Right hindlimb (tissue), 1 donor: ENCODE measurements around the gene HRH4.

ENCODE experiments used
- DNase-seq: peaks from one replicate; pipeline ENCODE4 v3.0.0-alpha.2; 2018

Gene HRH4

GRCh38 chr18:24460388-24460787 lies at the start of gene HRH4:
Gene HRH4, plus strand, starts transcription at chr18:24460637. Its CDS starts 92 bp downstream, at chr18:24460729.
- DNase-seq: no peak

GRCh38 chr18:24413148-24413547 lies 47.3 kb upstream of the HRH4 start:
- peak; percentile 26 for DNase-seq

- no peak for DNase-seq
Measured at GRCh38 chr18:24414349-24415003, 46.0 kb upstream of the HRH4 start.

DNA sequence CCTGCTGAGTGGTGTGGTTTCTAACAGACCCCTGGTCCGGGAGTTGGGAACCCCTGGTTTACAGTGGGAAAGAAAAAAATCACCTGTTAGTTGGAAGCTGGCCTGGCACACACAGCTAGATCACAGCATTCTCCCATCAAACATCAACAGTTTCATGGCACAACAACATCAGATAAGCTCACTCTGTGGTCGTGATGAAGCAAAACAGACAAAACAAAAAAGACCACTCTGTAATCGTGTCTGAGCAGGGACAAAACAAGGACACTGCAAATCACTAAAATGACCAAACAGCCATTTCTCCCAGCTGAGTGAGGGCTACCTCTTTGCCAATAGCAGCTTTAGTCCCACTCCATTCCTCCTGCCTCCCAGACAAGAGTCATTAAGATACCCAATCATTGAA lies 43.0 kb upstream of the HRH4 start:
- DNase-seq: no peak

GRCh38 chr18:24420551-24420950 lies 39.9 kb upstream of the HRH4 start:
- DNase-seq: no peak

- no peak for DNase-seq
Measured at GRCh38 chr18:24421831-24422230, 38.6 kb upstream of the HRH4 start.

GRCh38 chr18:24426073-24426397 lies 34.4 kb upstream of the HRH4 start:
- no peak for DNase-seq

GRCh38 chr18:24426398-24427294 lies 33.8 kb upstream of the HRH4 start, which contains the start of gene IMPACT:
Gene IMPACT, plus strand, starts transcription at chr18:24426670. Its CDS starts 87 bp downstream, at chr18:24426757.
- DNase-seq: peak; percentile 91

DNA sequence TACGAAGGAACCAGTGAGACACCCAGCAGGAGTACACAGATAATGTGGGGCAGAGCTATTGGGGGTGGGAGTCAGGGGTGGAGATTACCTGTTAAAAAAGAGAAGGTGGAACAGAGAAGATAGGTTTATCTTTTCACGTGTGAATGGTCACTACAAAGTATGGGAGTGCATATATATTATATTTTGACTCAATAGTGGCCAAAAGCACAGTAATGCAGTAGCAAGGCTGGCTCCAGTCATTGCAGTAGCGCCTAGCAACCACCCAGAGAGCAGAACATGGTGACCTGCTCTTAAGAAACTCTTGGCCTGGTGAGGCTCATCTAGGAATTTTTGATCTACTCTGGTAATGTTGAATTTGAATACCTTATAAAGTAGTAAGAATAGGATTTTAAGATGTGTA lies 33.0 kb upstream of the HRH4 start:
- no peak for DNase-seq

- no peak for DNase-seq
Measured at GRCh38 chr18:24428709-24429108, 31.7 kb upstream of the HRH4 start.

DNA sequence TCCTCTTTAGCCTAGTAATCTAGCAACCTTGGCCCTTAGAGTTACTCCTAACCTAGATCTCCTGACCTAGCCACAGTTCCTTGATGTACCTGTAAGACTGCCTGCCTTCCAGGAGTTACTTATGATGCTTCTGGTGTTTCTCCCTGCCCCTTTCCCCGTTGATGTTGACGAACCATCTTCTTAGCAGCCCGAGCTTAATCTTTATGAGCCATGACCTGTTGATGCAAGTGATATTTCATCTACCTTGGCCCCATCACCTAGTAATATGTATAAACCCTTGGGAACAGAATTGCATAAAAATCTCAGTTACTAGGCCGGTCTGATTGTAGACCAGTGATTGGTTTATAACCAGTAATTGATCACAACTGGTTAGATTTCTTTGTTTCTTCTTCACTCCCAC lies 31.2 kb upstream of the HRH4 start:
- DNase-seq: no peak

- no peak for DNase-seq
Measured at GRCh38 chr18:24432618-24433017, 27.8 kb upstream of the HRH4 start.

DNA sequence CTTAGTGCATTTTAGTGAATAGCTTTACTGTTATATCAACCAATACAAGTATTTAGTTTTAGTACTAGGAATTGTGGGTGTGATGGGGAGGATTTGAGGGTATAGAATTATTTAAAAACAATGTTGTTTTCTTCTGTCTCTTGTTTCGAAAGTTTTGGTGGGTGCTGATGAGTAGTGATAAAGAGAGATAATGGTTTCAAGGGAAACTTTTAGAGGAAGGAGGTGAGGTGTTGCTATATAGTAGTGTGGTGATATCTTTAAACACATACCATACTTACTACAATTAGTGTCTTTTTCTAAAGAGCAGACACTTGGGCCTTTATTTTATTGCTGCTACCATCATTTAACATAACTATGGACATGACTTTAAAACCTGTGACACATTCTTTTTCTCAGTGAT lies 23.5 kb upstream of the HRH4 start:
- DNase-seq: no peak

- DNase-seq: no peak
Measured at GRCh38 chr18:24443870-24444269, 16.6 kb upstream of the HRH4 start.

- DNase-seq: no peak
Measured at GRCh38 chr18:24446453-24446852, 14.0 kb upstream of the HRH4 start.

DNA sequence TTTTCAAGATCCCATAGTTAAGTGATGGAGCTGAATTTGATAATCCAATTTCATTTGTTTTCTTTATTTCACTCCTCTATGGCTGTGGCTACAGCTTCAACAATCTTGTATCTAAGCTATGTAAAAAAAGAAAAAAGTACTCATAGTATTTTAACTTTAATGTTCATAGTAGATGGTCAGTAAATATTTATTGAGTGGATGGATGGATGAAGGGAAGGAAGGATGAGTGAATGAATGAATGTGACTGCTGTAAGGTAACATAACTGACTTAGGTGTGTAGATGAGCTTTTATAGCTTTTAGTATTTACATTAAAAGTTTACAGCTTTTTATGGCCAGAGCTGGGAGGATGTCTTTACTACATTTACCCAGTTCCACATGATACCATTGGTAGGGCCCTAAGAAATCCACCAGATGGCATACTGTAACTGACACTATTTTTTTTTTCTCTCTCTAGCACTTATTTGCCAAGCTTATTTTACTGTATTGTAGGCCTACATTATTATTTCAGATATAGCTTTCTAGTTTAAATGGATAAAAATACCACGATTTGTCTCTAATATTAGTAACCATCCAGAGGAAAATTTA lies 13.4 kb upstream of the HRH4 start:
- DNase-seq: no peak

- no peak for DNase-seq
Measured at GRCh38 chr18:24447961-24448360, 12.5 kb upstream of the HRH4 start.

GRCh38 chr18:24456549-24456948 lies 3.9 kb upstream of the HRH4 start:
- no peak for DNase-seq

DNA sequence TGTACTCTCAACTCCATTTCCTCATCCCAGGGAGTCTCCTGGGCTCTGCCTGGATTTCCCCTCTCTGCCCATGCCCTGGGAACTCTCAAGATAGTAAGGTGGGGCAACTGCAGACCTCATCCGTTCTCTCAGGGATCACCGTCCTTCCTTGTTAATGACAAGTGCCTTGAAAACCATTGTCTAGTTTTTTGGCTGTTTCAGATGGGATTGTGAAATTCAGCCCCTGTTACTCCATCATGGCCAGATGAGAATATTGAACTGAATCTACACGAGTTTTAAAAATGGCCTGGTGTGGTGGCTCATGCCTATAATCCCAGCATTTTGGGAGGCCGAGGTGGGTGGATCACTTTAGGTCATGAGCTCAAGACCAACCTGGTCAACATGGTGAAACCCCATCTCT lies 665 bp upstream of the HRH4 start:
- DNase-seq: no peak

DNA sequence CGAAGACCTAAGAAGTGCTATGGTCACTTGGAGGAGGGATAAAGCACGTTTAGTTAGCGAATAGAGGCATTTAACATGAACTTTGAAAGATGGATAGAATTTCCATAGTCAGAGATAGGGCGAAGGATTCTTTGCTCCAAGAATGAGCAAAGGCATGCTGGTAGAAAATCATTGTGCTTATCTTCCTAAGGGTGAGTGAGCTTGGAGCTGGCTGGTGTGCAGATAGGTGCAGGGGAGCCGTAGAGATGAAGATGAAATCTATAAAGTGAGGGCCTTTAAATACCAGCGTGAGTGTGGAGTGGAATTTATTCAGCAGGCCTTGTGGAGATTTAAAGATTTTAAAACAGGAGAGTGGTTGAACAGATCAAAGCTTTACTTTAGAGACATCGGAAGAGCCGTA lies 1.6 kb downstream of the HRH4 start:
- no peak for DNase-seq

- DNase-seq: no peak
Measured at GRCh38 chr18:24462838-24463775, 2.7 kb downstream of the HRH4 start.

DNA sequence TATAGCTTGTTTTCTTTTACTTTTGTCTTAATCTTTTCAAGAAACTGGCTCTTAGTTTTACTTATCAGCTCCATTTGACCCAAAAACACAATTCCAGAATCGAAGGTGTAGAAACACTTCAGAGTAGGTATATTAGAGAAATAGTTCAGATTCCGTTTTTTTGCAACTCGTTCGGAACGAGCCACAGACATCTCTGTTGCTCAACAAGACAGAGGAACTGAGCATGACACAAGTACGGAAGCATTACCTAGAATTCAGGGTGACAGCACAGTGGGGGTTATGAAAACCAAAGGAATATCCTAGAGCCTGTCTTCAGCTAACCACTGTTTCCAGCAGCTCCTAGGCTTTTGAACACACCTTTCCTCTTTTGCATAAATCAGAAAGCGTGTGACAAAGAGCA lies 5.0 kb downstream of the HRH4 start:
- DNase-seq: no peak

DNA sequence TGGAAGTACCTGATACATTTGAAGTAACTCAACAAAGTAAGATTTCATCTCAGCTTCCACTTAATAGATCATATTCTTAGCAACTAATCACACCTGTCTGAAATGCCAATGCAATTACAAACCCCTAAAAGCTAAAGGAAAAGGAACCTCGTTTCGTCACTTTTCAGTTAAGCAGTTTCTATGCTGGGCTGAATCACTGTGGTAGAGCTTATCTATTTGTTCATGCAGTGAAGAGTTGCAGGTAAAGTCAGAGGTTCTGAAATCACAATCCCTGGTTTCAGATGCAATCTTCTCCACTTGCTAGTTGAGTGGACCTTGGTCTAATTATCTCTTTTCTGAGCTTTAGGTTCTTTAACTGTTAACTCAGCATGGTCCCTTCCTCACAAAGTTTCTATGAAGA lies 6.3 kb downstream of the HRH4 start:
- DNase-seq: no peak
